Fibroblast of villous mesenchyme (primary cell): Measurements from ENCODE around the gene CABLES1. TPM values are rescaled to one million over a fixed set of nuclear protein-coding genes. Genes with fewer than 3 reads are reported as not detected.
A peak's percentile ranks its signal among the peaks of the same experiment; 100 is the strongest.

Experiments used
- DNase-seq: peaks from one replicate; pipeline ENCODE4 v3.0.0-alpha.2; 2010; ENCODE audit warnings: low read depth
- H3K4me3 ChIP-seq: 2 replicates; pipeline ENCODE4 v1.5.1; 2011; ENCODE audit warnings: low read depth, mild to moderate bottlenecking, low read length
- total RNA-seq: library from RNA; depleted of rRNA; stranded (reverse); fragments of >200 nt; gene quantifications from 2 replicates; pipeline ENCODE4 v1.2.3, GENCODE V29; 2012
- TF ChIP-seq, protein P1 (sequence below): IDR thresholded peaks from 2 replicates; pipeline ENCODE4 v1.5.1; 2012; ENCODE audit warnings: low read depth, mild to moderate bottlenecking, low read length; ENCODE audit not compliant: insufficient read depth

Gene CABLES1
- total RNA-seq, 1 donor, result 0.43 TPM

GRCh38 chr18:23307567-23308295 lies 172.4 kb downstream of the CABLES1 start:
- DNase-seq, result peak; percentile 65
- TF ChIP-seq, protein P1, sequence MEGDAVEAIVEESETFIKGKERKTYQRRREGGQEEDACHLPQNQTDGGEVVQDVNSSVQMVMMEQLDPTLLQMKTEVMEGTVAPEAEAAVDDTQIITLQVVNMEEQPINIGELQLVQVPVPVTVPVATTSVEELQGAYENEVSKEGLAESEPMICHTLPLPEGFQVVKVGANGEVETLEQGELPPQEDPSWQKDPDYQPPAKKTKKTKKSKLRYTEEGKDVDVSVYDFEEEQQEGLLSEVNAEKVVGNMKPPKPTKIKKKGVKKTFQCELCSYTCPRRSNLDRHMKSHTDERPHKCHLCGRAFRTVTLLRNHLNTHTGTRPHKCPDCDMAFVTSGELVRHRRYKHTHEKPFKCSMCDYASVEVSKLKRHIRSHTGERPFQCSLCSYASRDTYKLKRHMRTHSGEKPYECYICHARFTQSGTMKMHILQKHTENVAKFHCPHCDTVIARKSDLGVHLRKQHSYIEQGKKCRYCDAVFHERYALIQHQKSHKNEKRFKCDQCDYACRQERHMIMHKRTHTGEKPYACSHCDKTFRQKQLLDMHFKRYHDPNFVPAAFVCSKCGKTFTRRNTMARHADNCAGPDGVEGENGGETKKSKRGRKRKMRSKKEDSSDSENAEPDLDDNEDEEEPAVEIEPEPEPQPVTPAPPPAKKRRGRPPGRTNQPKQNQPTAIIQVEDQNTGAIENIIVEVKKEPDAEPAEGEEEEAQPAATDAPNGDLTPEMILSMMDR, result no peak
- H3K4me3 ChIP-seq, result no peak overlapping the region

Other genes starting within 250 kb of the CABLES1 start
- 26.7 and 39.3 TPM in 2 replicates for gene RBBP8, start 202.2 kb upstream of the CABLES1 start, total RNA-seq